Activated CD4-positive, CD25-positive, alpha-beta regulatory T cell treated with anti-CD3 and anti-CD28 coated beads, Interleukin-2, amount 50 U/mL, for 24 hours (primary cell): ENCODE measurements around the gene ANO2.
"Not testable (repeated sequence)": the region's sequence is repeated elsewhere in the genome, so short reads cannot be mapped to it uniquely, and the experiment has no call there.

Experiments
- ATAC-seq, 2 donors: fragments of 150-1000 bp; cut with Tn5 transposase; one replicate each; pipeline ENCODE4 v1.10.0; 2021; ENCODE audit warnings: mild to moderate bottlenecking in 1 of 2, moderate library complexity in 1 of 2

The ANO2 gene

DNA sequence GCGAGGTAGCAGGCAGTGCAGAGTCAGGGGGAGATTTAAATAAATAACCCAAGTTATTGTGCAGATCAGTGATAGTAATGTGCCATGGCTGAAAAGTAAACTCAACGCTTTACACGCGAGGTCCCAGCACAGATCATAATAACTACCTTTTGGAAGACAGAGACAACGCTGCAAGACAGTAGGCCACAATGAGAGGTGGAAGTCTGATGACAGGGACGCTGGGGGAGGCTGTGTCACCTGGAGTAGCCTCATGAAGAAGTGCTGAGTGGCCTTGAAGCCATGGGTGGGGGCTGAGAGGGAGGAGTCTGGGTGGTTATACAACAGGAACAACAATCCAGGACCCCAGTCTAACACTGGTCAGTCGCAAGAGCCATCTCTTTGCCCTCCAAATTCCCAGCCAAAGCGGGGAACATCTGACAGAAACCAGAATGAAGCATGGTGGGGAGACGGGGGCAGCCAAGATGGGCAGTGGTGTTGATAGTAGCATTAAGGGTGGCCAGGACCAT lies 28.2 kb downstream of the ANO2 start:
- no peak for ATAC-seq

DNA sequence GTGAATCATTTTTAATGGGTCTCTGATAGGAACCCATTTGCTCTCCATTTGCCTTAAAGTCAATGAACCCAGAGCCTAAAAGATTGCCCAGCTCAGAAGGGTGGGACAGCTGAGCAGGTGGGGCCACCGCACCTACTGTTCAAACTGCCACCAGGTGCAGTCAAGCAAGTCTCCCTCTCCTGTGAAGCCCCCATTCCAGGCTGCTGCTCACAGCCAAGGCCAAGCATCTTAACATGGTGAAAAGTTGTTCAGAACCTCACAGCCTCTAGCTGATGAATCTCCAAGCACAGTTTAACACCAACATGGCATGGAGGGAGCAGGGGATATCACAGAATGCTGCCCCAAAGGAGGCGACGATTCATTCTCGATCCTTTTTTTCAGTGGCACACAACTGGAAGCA lies 29.5 kb downstream of the ANO2 start:
- ATAC-seq, result no peak

DNA sequence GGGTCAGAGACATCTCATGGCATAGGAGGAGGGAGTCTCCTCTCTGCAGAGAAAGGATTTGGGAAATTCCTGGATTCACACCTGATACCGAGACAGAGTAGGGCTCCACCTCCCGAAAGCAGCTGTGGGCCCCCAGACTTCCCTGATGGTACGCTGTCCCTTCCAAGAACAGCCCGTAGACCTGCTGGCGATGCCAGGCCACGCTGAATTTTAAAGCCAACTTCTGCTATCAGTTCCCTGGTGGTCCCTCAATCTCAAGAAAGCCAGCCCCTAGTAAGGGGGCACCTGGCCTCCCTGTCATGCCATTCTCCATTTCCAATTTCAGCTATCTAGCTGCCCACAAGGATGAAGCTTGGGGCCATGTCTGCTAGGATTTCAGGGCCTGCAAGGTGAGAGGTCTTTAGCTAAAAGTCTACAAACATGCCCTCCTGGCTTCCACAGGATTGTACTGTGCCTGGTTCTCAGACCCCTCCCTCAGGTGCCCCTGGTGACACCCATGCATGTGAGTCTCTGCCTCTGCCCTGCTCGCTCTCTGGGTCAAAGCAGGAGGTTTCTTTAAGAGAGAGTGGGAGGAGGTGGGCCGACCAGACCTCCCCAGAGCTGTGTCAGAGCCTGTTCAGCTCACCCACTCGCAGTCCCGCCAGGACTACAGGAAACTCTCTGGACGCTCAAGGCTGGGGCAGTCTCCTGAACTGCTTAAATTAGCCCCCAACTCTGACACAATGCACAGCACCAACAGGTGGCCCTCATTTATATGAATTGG lies 30.5 kb downstream of the ANO2 start:
- no peak for ATAC-seq

DNA sequence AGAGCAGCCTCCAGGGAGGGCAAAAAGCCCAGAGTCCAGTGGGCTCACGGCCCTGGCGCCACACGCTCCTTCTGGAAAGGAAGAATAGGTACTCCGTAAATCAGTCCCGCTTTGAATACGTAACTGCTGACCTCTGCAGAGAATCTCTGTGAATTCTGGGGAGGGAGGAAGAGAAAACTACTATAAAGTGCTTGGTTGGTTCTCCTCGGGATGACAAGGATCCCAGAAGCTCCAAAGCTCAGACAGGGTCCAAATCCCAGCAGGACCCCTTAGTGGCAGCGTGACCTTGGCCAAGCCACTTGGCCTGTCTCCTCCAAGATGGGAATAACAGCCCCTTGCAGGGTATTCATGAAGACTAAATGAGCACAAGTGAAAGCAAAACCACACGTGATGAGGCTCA lies 31.7 kb downstream of the ANO2 start:
- ATAC-seq, result no peak

DNA sequence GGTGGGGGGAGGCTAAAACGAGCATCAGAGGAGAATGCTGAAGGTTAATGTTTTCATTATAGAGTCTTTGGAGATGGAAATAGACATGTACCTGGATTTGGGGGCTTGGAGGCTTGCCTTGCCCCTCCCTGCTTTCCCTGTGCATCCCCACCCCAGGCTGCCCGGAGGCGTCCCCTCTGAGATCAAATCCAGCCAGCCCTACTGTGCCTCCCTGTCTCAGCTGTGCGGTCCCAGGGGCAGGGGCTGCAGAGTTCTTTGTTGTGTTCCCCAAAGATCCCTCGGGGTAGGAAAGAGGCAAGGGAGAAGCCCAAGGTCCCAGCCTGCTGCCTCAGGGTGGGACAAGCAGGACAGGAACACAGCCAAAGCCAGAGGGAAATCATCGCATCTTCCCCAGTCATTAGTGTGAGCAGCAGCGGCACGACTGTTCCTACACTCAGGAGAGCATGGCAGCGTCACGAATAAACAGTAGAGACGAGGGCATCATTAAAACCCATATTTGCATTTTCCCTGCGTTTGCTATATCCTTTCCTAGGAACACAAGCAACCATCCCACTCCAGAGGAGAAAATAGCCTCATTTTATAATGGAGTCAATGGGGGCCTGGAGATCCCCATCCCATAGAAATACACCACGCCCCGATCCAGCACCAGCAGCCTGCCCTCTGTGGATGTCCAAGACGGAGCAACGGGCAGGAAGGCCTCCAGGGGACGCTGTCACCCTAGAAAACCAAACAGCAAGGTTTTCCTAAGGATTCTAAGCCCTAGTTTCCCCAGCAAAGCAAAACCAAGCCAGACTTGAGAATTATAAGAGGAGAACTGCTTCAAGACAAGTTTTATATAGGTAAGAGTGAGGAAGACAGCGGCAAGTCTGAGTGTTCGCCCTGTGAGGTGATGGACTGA lies 32.4 kb downstream of the ANO2 start:
- ATAC-seq, result no peak

DNA sequence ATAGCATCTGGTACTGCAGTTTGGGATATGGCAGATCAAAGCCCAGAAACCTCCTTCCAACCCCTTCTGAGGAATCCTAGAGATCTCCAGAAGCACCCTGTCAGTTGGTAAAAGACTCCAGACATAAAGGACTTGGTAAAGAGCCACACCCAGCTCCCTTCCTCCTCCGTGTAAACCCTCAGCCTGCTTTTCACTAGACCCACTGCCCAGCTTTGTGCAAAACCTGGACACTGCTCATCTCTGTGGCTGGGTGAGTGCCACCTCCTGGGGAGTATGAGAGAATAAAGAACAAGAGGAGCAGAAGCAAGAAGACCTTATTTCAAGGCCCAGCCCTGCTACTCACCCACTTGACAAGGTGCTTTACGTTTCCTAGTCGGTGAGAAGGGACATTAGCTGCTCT lies 33.0 kb downstream of the ANO2 start:
- no peak for ATAC-seq

DNA sequence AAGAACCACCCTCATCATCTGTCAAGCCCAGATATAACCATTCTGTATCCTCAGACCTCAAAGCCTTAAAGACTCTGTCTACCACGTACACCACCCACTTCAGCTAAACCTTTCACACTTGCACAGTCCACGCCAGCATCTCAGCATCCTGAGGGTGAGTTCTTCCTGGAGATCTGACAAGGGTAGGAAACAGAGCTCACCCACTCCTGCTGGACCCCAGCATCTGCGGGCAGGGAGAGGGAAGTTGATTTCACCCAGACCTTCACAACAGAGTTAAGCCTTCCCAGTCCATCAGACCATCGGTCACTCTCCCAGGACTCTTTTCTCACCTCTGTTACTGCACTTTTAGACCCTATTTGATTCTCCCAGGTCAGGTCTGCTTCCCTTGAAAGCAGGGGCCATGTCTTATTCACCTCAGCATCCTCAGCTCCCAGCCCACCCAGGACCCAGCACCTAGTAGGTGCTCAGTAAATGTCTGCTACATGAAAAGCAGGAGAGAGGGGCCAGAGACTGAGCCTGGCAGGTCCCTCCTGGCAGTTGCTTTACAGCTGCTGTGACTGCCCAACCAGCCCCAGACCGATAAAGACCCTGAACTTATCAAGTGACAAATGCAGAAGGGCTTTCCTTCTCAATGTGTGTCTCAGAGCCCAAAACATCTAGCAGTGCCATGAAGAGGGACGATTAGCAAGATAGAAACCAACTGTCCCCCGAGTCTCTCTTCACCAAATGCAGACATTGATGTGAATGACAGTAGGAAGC lies 34.1 kb downstream of the ANO2 start:
- no peak for ATAC-seq

DNA sequence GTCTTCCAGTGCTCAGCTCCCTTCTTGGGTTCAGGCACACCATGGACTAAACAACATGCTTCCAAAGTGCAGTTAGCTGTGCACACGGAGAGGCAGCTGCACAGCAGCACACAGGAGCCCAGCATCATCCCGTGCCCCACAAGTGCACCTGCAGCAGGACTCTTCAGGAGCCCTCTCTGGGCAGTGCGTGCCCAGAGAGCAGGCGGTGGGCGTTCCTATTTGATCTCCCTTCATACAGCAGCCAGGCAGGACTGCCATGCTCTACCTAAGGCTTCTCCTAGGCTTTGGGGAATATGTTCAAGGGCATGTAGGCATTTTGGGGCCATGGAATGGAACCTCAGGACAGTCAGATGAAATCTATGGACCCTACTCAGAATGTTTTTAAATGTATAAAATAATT lies 35.5 kb downstream of the ANO2 start:
- no peak for ATAC-seq

DNA sequence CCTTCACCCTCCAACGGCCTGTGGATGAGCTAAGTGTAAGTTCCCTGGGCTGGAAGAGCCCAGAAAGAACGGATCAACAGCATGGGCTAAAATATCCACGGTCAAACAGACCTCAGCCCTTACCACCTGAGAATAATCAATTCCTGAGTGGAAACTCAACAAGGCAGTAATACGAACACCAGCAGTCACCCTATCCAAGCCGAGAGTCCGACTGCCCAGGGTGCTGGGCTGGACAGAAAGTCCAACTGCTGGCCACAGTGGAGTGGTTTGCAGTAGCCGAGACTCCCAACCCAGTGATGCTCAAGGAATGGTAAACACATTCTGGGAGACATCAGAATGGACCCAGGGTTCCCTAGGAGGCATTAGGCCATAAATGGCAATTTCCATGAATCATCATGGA lies 36.8 kb downstream of the ANO2 start:
- ATAC-seq, result no peak

DNA sequence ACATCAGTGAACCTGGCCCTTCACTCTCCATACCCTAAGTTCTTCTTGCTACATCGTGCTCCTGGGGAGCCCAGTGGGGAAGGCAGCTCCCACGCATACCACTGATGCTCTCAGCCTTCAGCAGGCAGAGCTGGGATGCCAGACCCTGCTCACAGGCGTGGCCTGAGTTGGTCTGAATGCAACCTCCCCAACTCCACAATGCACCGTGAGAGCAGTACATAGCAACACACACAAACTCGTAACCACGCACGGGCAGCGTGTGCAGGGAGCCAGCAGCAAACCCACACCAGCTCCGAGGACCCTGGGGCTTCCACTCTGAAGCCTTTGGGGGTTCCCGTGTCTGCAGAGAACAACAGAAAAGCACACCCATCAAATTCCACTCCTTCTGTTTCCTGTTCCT lies 37.3 kb downstream of the ANO2 start:
- ATAC-seq, result no peak

DNA sequence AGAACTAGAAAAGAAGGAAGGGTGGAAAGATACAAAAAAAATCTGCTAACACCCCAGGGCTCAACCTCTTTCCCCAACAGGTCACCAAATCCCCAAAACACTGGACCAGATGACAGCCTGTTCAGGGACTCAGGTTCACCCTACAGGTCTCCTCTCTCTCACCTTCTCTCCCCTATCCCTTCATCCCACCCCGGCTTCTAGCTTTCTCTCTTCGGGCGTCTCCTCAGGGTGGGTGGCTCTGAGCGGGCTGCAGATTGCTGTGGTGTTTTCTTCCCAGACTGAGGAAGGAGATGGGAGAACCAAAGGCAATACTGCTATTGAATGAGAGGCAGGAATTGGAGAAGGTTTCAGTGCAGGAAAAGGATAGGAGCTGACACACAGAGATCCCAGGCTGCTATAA lies 39.3 kb downstream of the ANO2 start:
- no peak for ATAC-seq

DNA sequence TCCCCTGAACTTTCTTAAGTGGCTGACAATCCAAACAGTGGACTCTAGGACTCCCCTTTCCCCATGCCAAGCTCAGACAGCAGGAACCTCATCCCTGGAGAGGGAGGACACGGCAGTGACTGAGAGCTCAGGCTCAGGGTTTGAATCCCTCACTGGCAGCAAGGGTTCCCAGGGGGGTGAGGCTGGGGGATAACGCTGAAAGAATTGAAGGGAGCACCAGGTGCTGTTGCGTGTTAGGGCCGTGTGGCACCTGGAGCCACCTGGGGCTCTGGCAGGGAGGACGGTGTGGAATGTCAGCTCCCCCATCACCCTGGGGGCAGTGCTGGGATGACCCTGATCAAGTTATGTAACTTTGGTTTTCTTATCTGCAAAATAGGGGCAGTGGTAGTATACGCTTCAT lies 40.1 kb downstream of the ANO2 start:
- no peak for ATAC-seq

DNA sequence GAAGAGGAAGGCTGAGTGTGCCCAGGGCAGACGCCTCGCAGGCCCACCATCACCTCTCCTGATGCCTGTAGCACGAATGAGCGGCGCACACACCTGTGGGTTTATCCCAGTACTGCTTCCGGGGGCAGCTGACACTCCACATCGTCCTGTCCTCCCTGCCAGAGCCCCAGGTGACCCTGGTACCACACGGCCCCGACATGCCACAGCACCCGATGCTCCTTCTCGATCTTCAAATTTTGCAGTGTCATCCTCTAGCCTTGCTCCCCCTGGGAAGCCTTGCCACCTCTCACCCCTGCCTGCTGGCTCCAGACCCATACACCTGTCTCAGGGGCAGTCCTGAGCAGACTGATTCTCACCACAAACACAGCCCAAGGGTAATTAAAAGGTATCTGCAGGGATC lies 40.6 kb downstream of the ANO2 start:
- ATAC-seq, result no peak

DNA sequence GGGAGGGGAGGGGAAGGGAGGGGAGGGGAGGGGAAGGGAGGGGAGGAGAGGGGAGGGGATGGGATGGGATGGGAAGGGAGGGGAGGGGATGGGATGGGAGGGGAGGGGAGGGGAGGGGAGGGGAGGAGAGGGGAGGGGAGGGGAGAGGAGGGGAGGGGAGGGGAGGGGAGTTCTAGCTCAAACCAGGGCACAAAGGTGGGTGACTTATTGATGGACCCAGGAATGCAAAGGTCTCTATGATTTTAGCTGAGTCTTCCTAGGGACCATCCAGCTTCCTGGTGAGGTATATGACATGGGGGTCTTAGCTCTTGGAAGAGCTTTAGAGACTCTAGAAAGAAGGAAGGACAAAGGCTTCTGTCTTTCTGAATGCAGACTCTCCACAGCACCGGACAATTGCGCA lies 42.3 kb downstream of the ANO2 start:
- no peak for ATAC-seq

DNA sequence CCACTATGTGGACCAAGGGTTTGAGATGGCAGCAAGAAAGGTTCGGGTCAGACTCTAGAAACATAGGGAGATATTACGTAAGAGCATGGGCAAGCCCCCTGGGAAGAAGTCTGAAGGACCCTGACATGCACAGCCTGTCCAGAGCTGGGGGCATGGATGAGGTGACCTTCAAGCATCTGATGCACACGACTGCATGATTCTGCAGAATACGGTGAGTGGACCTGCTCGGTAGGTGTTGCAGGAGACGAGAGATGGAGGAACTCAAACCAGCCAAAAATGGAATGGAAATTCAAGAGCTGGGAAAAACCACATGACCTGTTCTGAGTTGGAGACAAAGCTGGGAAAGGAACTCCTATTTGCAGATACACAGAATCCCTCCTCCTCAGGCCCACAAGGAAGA lies 43.6 kb downstream of the ANO2 start:
- ATAC-seq, result no peak

DNA sequence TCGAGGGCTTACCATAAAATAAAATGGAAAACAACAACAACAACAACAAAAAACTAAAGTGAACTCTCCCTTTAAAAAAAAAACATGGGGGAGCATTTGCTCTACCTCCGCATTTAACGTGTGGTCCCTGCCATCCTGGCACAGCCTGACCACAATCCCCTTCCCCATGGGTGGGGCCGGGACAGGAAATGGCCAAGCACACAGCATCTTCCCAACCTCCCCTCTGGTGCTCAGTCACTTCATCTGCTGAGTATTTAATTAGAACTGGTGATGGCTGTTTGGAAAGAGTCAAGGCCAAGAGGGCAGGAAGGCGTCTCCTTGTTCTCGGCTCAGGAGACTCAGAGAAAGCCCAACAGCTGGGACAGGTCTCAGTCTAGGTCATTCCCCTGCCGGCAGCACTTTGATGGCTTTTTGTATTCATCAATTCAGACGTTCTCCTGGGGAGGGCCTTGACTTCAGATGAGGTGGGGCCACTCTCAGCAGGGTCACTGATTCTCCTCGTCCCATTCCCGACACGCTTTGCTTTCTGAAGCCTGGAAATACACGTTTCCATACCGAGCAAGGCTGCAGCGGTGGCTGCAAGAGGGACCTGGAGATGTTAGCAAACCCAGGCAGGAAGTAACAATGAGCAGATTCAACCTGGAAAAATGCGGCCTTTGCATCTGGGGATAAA lies 44.4 kb downstream of the ANO2 start:
- no peak for ATAC-seq

DNA sequence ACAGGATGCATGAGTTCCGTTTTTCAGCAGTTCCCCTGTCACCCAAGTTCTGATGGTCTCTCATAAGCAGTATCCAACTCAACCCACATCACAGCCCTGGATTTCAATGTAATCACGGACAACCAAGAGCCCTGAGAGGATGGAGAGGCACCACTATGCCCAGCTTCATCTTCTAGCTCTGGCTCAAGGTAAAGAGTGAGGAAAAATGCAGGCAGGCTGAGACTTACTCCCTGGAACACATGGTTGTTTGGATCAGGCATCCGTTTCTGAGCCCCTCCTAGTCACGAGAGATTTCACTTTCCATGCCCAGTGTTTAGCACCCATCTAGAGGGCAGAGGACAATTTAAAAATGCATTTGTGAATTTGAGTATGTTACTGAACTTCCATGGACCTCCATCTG lies 45.0 kb downstream of the ANO2 start:
- no peak for ATAC-seq

DNA sequence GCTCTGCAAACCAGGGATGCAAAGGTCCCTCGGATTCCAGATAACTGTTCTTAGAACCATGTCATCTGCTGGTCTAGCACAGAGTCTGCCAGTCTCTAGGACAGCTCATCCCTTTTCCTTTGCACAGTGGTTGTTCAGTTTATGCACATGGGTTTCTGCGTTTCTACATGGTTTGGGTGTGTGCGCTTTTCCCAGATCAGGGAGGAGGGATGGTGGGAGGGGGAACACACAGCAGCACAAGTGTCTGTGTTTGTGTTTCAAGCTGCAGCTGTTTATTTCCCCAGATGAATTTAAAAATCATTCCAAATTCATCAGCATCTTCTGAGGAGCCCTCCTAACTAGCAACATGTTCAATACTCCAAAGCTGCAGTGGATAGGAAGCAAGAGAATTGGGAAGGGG lies 45.4 kb downstream of the ANO2 start:
- ATAC-seq, result no peak

DNA sequence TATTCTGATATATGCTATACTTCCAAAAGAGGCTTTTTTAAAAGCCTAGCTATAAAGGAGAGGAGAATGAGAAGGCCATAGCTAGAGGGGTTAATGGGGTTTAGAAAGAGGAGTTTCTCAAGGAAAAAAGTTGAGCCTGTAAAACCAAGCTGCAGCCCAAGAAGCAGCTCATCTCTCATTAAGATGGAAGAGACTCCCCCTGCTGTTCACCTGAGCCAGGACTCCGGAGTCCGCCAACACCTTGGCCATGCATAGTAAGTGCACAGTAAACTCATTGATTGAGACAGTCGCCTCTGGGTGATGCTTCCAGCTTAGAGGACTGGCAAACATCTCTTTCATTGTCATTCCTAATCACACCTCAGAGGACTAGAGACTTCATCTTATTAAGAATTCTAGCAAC lies 46.2 kb downstream of the ANO2 start:
- ATAC-seq, result no peak

DNA sequence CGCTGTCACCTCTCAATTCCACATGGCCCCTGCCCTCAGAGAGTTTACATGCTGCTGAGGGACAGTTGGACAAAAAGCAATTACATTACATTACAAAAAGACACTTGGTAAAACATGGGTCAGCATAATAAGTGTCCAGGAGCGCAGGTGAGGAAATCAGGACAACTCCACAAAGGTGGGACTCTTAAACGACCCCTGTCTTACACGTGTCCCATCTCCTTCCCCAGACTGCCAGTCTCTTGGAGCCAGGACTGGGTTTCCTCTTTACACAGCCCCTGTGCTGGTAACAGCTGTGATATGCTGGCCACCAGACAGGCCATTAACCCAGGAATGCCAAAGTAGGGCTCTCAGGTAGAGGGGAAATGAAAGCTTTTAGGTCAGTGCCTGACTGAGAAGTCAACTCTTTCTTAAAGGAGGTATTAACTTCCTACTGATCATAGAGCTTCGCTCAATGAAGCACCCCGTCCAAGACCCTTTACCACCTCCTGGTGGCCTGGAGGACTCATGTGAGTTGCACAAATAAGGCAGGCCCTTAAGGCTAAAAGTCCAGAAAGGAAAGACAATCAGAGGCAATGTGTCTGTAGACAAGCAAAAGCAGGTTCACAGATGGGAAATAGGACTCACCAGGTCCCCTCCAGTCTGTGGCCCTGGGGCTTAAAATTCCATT lies 55.5 kb downstream of the ANO2 start:
- no peak for ATAC-seq

DNA sequence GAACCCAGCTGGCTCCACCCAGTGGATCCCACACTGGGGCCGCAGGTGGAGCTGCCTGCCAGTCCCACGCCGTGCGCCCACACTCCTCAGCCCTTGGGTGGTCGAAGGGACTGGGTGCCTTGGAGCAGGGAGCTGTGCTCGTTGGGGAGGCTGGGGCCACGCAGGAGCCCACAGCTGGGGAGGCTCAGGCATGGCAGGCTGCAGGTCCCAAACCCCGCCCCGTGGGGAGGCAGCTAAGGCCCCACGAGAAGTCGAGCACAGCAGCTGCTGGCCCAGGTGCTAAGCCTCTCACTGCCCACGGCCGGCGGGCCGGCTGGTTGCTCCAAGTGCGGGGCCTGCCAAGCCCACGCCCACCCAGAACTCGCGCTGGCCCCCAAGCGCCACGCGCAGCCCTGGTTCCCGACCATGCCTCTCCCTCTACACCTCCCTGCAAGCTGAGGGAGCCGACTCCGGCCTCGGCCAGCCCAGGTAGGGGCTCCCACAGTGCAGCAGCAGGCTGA lies 56.2 kb downstream of the ANO2 start:
- ATAC-seq, result no peak

DNA sequence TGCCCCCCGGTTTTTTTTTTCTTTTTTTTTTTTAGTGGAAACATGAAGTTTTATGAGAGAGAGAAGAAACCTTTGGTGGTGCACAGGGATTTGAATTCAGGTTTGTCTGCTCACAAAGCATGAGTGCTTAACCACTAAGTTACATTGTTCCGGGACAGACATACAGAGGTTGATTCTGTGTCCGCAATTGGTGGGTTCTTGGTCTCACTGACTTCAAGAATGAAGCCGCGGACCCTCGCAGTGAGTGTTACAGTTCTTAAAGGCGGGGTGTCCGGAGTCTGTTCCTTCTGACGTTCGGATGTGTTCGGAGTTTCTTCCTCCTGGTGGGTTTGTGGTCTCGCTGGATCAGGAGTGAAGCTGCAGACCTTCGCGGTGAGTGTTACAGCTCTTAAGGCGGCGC lies 57.2 kb downstream of the ANO2 start:
- ATAC-seq, result not testable (repeated sequence)
